HEK293T (cell line): ENCODE data around the gene UPP1.

Source experiments
- CTCF ChIA-PET: fragments of 350-600 bp; formaldehyde crosslinking; extraction: SDS; loops from one replicate; lab custom pipeline; 2021; ENCODE audit warnings: antibody characterized with exemption, inconsistent platforms; lab: Yijun Ruan, JAX
- POLR2A ChIA-PET: fragments of 350-600 bp; formaldehyde crosslinking; extraction: SDS; loops from one replicate; lab custom pipeline; 2020; ENCODE audit warnings: antibody characterized with exemption, inconsistent platforms; lab: Yijun Ruan, JAX
- DNase-seq: peaks from one replicate; pipeline ENCODE4 v3.0.0; 2012; ENCODE audit warnings: mixed read lengths; ENCODE audit errors: extremely low spot score
- ARNT ChIP-seq: fragments of 450-650 bp; IDR thresholded peaks from 2 replicates; pipeline ENCODE4 v1.6.1; 2017; ENCODE audit warnings: mild to moderate bottlenecking
- BHLHE40 ChIP-seq: fragments of 450-650 bp; IDR thresholded peaks from 2 replicates; pipeline ENCODE4 v1.6.1; 2016; ENCODE audit warnings: mild to moderate bottlenecking, moderate library complexity, borderline replicate concordance
- CTBP1 ChIP-seq: fragments of 450-650 bp; IDR thresholded peaks from 2 replicates; pipeline ENCODE4 v1.6.1; 2016; ENCODE audit warnings: borderline replicate concordance
- ELF4 ChIP-seq: fragments of 450-650 bp; IDR thresholded peaks from 2 replicates; pipeline ENCODE4 v1.6.1; 2017; ENCODE audit warnings: antibody characterized with exemption
- FOXA1 ChIP-seq: fragments of 450-650 bp; IDR thresholded peaks from 2 replicates; pipeline ENCODE4 v1.6.1; 2016; ENCODE audit warnings: mild to moderate bottlenecking
- FOXK2 ChIP-seq: fragments of 450-650 bp; IDR thresholded peaks from 2 replicates; pipeline ENCODE4 v1.6.1; 2016; ENCODE audit warnings: mild to moderate bottlenecking
- FOXM1 ChIP-seq: fragments of 450-650 bp; IDR thresholded peaks from 2 replicates; pipeline ENCODE4 v1.6.1; 2017; ENCODE audit warnings: mild to moderate bottlenecking, borderline replicate concordance
- HDGF ChIP-seq: fragments of 450-650 bp; IDR thresholded peaks from 2 replicates; pipeline ENCODE4 v1.6.1; 2017; ENCODE audit warnings: antibody characterized with exemption, borderline replicate concordance
- L3MBTL2 ChIP-seq: fragments of 450-650 bp; conservative IDR thresholded peaks from 2 replicates; pipeline ENCODE4 v1.6.1; 2016; ENCODE audit warnings: mild to moderate bottlenecking
- LEF1 ChIP-seq: fragments of 450-650 bp; IDR thresholded peaks from 2 replicates; pipeline ENCODE4 v1.6.1; 2017; ENCODE audit warnings: mild to moderate bottlenecking, borderline replicate concordance
- NFRKB ChIP-seq: fragments of 450-650 bp; IDR thresholded peaks from 2 replicates; pipeline ENCODE4 v1.6.1; 2016; ENCODE audit warnings: mild to moderate bottlenecking, moderate library complexity
- PKNOX1 ChIP-seq: fragments of 450-650 bp; IDR thresholded peaks from 2 replicates; pipeline ENCODE4 v1.6.1; 2016
- SP1 ChIP-seq: fragments of 450-650 bp; IDR thresholded peaks from 2 replicates; pipeline ENCODE4 v1.6.1; 2017
- SUZ12 ChIP-seq: fragments of 450-650 bp; IDR thresholded peaks from 2 replicates; pipeline ENCODE4 v1.6.1; 2016; ENCODE audit warnings: mild to moderate bottlenecking
- TARDBP ChIP-seq: fragments of 450-650 bp; IDR thresholded peaks from 2 replicates; pipeline ENCODE4 v1.6.1; 2016
- ZNF384 ChIP-seq: fragments of 450-650 bp; IDR thresholded peaks from 2 replicates; pipeline ENCODE4 v1.6.1; 2016

The UPP1 gene

GRCh38 chr7:48111596-48111995, 22.5 kb downstream of the UPP1 start:
- ChIA-PET POLR2A (no interaction called here), CTCF (interaction anchor here (1.1 to 1.7 kb wide), 2 partner anchors 16 to 123 kb away, joined by 3 to 5 read pairs; no protein-coding TSS in a partner anchor)
- DNase-seq = no peak
- TF ChIP-seq SUZ12 (no peak), L3MBTL2 (no peak), LEF1 (no peak), ELF4 (no peak), FOXK2 (no peak), TARDBP (no peak), SP1 (no peak), FOXA1 (no peak), BHLHE40 (no peak), HDGF (no peak), PKNOX1 (no peak), ZNF384 (no peak), FOXM1 (no peak), NFRKB (no peak), CTBP1 (no peak), ARNT (no peak)

- POLR2A ChIA-PET = no interaction called here
- CTCF ChIA-PET = no interaction called here
- DNase-seq = no peak
- no peak for TF ChIP-seq PKNOX1
- no peak for TF ChIP-seq HDGF
- TF ChIP-seq ZNF384 = no peak
- TF ChIP-seq NFRKB = no peak
- no peak for TF ChIP-seq CTBP1
- no peak for TF ChIP-seq FOXM1
- no peak for TF ChIP-seq FOXA1
Measured at GRCh38 chr7:48112401-48113165, 23.5 kb downstream of the UPP1 start.

- TF ChIP-seq L3MBTL2 = no peak
- TF ChIP-seq ZNF384 = no peak
- TF ChIP-seq SUZ12 = no peak
- TF ChIP-seq BHLHE40 = no peak
- ChIA-PET CTCF (no interaction called here), POLR2A (no interaction called here)
- no peak for DNase-seq
Measured at GRCh38 chr7:48113275-48113674, 24.2 kb downstream of the UPP1 start.

GRCh38 chr7:48114115-48114514, 25.1 kb downstream of the UPP1 start:
- DNase-seq = no peak
- ChIA-PET CTCF (no interaction called here), POLR2A (no interaction called here)
- TF ChIP-seq ZNF384 (no peak), HDGF (no peak), ARNT (no peak), LEF1 (no peak), PKNOX1 (no peak), FOXA1 (no peak), TARDBP (no peak)

GRCh38 chr7:48114589-48114988, 25.5 kb downstream of the UPP1 start:
- POLR2A ChIA-PET = no interaction called here
- no peak for DNase-seq
- CTCF ChIA-PET = no interaction called here
- TF ChIP-seq ARNT = no peak
- TF ChIP-seq SUZ12 = no peak
- no peak for TF ChIP-seq NFRKB
- no peak for TF ChIP-seq CTBP1
- TF ChIP-seq L3MBTL2 = no peak
- TF ChIP-seq SP1 = no peak
- TF ChIP-seq BHLHE40 = no peak

GRCh38 chr7:48116043-48116442, 27.0 kb downstream of the UPP1 start:
- ChIA-PET POLR2A (no interaction called here), CTCF (no interaction called here)
- no peak for DNase-seq
- TF ChIP-seq BHLHE40 = no peak
- no peak for TF ChIP-seq L3MBTL2
- TF ChIP-seq TARDBP = no peak
- TF ChIP-seq LEF1 = no peak
- no peak for TF ChIP-seq SUZ12
- TF ChIP-seq FOXM1 = no peak
- TF ChIP-seq FOXA1 = no peak
- no peak for TF ChIP-seq SP1
- TF ChIP-seq ARNT = no peak
- TF ChIP-seq FOXK2 = no peak
- TF ChIP-seq CTBP1 = no peak
- TF ChIP-seq NFRKB = no peak
- TF ChIP-seq PKNOX1 = no peak
- no peak for TF ChIP-seq ZNF384
- no peak for TF ChIP-seq HDGF
